ENCODE data around the gene TNKS2. TPM values are rescaled to one million over a fixed set of nuclear protein-coding genes. Genes with fewer than 3 reads are reported as not detected.
"Not testable (repeated sequence)": the region's sequence is repeated elsewhere in the genome, so short reads cannot be mapped to it uniquely, and the experiment has no call there.

TNKS2 gene
- total RNA-seq, 2 donors from 2014 or later: 41.6 to 44.9 TPM

DNA sequence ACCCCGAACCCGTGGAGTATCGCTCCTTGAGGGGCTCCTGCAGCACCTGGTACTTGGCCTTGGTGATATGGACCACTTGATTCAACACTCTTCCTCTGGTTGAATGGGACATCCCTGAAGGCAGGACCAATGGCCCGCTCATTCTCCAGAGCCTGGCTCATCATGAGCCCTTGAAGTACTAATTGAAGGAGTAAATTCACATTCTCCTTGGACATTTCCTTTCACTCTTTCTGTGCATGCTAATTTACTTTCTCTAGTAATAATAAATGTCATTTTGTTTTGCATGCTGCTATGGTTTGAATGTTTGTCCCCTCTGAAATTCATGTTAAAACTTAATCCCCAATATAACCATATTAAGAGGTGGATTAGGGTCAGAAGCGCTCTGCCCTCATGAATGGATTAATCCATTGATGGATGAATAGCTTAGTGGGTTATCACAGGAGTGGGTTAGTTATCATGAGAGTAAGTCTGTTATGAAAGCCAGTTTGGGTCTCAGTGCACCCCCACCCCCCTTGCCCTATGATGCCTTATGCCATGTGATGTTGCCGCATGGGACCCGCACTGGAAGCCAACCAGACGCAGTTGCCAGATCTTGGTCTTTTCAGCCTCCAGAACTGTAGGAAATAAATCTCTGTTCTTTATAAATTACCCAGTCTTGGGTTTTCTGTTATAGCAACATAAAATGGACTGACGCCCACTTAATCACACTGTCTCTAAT is 87.3 kb downstream of the TNKS2 start:
- no peak for ATAC-seq
- H3K9me3 Mint-ChIP-seq: no peaks in the 10 kb centered on the region
- H3K36me3 Mint-ChIP-seq: peaks cover 0 to 8% of the 10 kb centered on the region in 2 donors

GRCh38 chr10:91886954-91887271 is 88.7 kb downstream of the TNKS2 start:
- no peak overlapping the region for H3K27ac Mint-ChIP-seq
- ATAC-seq: no peak
- H3K9me3 Mint-ChIP-seq: no peaks in the 10 kb centered on the region
- DNase-seq (ENCODE audit: low spot score in 2 of 2): no peak
- peaks cover 0 to 8% of the 10 kb centered on the region in 2 donors for H3K36me3 Mint-ChIP-seq

More for the DNA sequence above, 87.3 kb downstream of the TNKS2 start:
- H3K27ac Mint-ChIP-seq: no peak overlapping the region
- DNase-seq (ENCODE audit: low spot score in 2 of 2): no peak

- no peak overlapping the region for H3K27ac Mint-ChIP-seq
- peak in 1 of 2 donors; percentile 22 for DNase-seq (ENCODE audit: low spot score in 2 of 2)
- no peaks in the 10 kb centered on the region for H3K9me3 Mint-ChIP-seq
- peak; percentile 64 to 82 for ATAC-seq
- H3K36me3 Mint-ChIP-seq: peaks cover 0 to 8% of the 10 kb centered on the region in 2 donors
These were observed 89.2 kb downstream of the TNKS2 start for GRCh38 chr10:91887272-91888076.

GRCh38 chr10:91891125-91892001 is 93.1 kb downstream of the TNKS2 start:
- DNase-seq (ENCODE audit: low spot score in 2 of 2): no peak
- no peaks in the 10 kb centered on the region for H3K9me3 Mint-ChIP-seq
- peaks cover 0 to 8% of the 10 kb centered on the region in 2 donors for H3K36me3 Mint-ChIP-seq
- ATAC-seq: peak in 1 of 2 donors; percentile 34
- peak overlapping the region in 1 of 2 donors; percentile 70 for H3K27ac Mint-ChIP-seq

DNA sequence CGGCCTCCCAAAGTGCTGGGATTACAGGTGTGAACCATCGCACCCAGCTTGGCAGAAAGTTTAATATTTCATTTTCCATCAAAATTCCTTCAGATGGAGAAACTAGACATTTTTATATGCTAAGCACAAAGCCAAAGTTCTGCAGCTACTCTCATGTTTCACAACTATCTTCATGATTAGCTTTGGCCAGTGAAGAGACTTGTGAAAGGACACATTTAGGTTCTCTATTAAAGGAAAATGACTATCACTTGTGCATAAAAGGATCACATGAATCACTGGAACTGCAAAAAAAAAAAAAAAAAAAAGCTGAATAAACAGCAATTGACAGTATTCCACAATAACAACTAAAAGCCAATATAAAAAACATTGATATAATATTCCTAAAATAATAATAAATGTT is 94.8 kb downstream of the TNKS2 start:
- DNase-seq (ENCODE audit: low spot score in 2 of 2): no peak
- no peak overlapping the region for H3K27ac Mint-ChIP-seq
- ATAC-seq: no peak
- peaks cover 0 to 4% of the 10 kb centered on the region in 2 donors for H3K36me3 Mint-ChIP-seq
- no peaks in the 10 kb centered on the region for H3K9me3 Mint-ChIP-seq

DNA sequence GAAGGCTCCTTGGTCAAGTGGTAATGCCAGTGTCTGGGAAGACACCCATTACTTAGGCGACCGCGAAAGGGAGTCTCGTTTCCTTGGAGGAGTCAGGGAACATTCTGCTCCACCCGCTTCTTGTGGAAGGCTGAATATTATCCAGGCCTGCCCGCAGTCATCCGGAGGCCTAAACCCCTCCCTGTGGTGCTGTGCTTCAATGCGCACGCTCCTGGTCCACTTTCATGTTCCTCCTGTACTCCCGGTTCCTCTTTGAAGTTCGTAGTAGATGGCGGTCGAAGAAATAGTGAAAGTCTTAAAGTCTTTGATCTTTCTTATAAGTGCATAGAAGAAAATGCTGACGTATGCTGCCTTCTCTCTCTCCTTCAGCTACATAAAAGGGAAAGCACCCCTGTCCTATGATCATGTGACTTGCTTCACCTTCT is 96.0 kb downstream of the TNKS2 start:
- not testable (repeated sequence) for H3K9me3 Mint-ChIP-seq; H3K36me3 Mint-ChIP-seq; H3K27ac Mint-ChIP-seq; DNase-seq (ENCODE audit: low spot score in 2 of 2); ATAC-seq

GRCh38 chr10:91896212-91896756 is 98.1 kb downstream of the TNKS2 start:
- no peak for ATAC-seq
- Mint-ChIP-seq H3K36me3 (no peaks in the 10 kb centered on the region), H3K9me3 (no peaks in the 10 kb centered on the region), H3K27ac (no peak overlapping the region)
- no peak for DNase-seq (ENCODE audit: low spot score in 2 of 2)

- ATAC-seq (no peak), DNase-seq (ENCODE audit: low spot score in 2 of 2) (no peak)
- Mint-ChIP-seq H3K27ac (no peak overlapping the region), H3K9me3 (no peaks in the 10 kb centered on the region), H3K36me3 (no peaks in the 10 kb centered on the region)
These were observed 99.2 kb downstream of the TNKS2 start for GRCh38 chr10:91897421-91897820.

DNA sequence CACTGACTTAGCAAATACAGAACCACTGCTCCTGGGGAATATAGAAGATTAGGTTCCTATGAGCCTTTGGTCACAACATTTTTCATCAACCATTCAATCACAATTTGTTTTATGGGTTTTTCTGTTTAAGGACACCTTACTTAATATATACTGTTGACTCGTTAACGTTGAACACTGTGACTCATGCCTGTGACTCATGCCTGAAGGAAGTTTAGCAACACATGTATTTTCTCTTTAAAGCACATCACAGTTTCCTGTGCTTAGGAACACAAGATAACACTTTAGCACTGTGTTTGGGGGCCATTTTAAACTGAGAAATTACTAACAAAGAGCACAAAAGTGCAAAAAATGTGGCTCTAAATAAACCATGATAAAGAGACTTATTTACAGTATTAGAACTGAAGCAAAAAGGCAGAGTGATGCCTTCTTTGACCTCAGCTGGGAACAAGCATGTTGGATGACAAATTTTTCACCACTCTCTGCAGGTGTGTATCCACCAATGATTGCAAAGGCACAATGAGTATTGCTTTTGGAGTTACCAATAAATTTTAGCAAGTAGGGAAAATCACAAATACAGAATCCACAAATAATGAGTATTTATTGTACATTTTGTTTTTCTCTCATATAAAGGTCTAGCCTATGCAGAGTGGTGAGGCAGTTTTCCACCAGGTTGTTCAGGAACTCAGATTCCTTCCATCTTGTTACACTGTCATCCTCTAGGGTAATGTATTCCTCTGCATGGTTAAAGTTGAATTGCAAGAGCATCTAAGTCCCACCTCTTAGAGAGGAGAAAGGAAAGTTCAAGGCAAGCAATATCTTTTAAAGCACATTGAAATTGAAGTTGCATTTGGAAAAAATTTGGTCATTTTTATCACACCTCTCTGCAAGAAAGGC is 103.8 kb downstream of the TNKS2 start:
- Mint-ChIP-seq H3K9me3 (no peaks in the 10 kb centered on the region), H3K27ac (peak overlapping the region; percentile 62 to 81), H3K36me3 (no peaks in the 10 kb centered on the region)
- DNase-seq (ENCODE audit: low spot score in 2 of 2): peak in 1 of 2 donors; percentile 49
- ATAC-seq: peak; percentile 99 to 100

- ATAC-seq (no peak), DNase-seq (ENCODE audit: low spot score in 2 of 2) (no peak)
- Mint-ChIP-seq H3K27ac (no peak overlapping the region), H3K36me3 (no peaks in the 10 kb centered on the region), H3K9me3 (no peaks in the 10 kb centered on the region)
These were observed 108.9 kb downstream of the TNKS2 start for GRCh38 chr10:91907033-91907594.

- no peak for ATAC-seq
- no peaks in the 10 kb centered on the region for H3K36me3 Mint-ChIP-seq
- no peaks in the 10 kb centered on the region for H3K9me3 Mint-ChIP-seq
- peak overlapping the region in 1 of 2 donors; percentile 27 for H3K27ac Mint-ChIP-seq
- no peak for DNase-seq (ENCODE audit: low spot score in 2 of 2)
These were observed 109.7 kb downstream of the TNKS2 start for GRCh38 chr10:91907914-91908336.

- peak; percentile 75 to 80 for DNase-seq (ENCODE audit: low spot score in 2 of 2)
- H3K27ac Mint-ChIP-seq: peak overlapping the region; percentile 44 to 81
- H3K36me3 Mint-ChIP-seq: no peaks in the 10 kb centered on the region
- H3K9me3 Mint-ChIP-seq: no peaks in the 10 kb centered on the region
- ATAC-seq: peak; percentile 87 to 92
These were observed 110.3 kb downstream of the TNKS2 start for GRCh38 chr10:91908337-91909116.

GRCh38 chr10:91909117-91909677 is 111.0 kb downstream of the TNKS2 start, which contains the start of gene FGFBP3:
TSS of gene FGFBP3 (minus strand) at chr10:91909486. CDS start at chr10:91908969, 517 bp downstream.
- Mint-ChIP-seq H3K27ac (peak within 1 kb of the TSS; percentile 44 to 81), H3K9me3 (no peaks in the 10 kb centered on the region), H3K36me3 (no peaks in the 10 kb centered on the region)
- DNase-seq (ENCODE audit: low spot score in 2 of 2): peak in 1 of 2 donors; percentile 43
- peak; percentile 45 to 49 for ATAC-seq

GRCh38 chr10:91910467-91910866 is 112.2 kb downstream of the TNKS2 start:
- ATAC-seq: no peak
- H3K27ac Mint-ChIP-seq: no peak overlapping the region
- no peaks in the 10 kb centered on the region for H3K9me3 Mint-ChIP-seq
- no peak for DNase-seq (ENCODE audit: low spot score in 2 of 2)
- no peaks in the 10 kb centered on the region for H3K36me3 Mint-ChIP-seq

Data from activated naive CD4-positive, alpha-beta T cell treated with anti-CD3 and anti-CD28 coated beads, Interleukin-2, amount 50 U/mL, for 72 hours (primary cell).